Chondrocyte (in vitro differentiated cells): Measurements from ENCODE around the gene ADRA2B. TPM values are rescaled to one million over a fixed set of nuclear protein-coding genes. Genes with fewer than 3 reads are reported as not detected.
"Not testable (repeated sequence)": the region's sequence is repeated elsewhere in the genome, so short reads cannot be mapped to it uniquely, and the experiment has no call there.

Source experiments
- DNase-seq: peaks from one replicate; pipeline ENCODE4 v3.0.0; 2021; ENCODE audit warnings: mixed read lengths, low spot score
- H3K27ac Mint-ChIP-seq: one replicate; pipeline ENCODE4 v1.8.0; 2021; ENCODE audit warnings: mild to moderate bottlenecking, moderate library complexity, mixed read lengths; ENCODE audit not compliant: unreplicated experiment
- H3K27me3 Mint-ChIP-seq: 2 replicates; pipeline ENCODE4 v1.8.0; 2021; ENCODE audit warnings: low read depth, mixed read lengths
- H3K36me3 Mint-ChIP-seq: 2 replicates; pipeline ENCODE4 v1.8.0; 2021; ENCODE audit warnings: low read depth, mixed read lengths
- H3K4me1 Mint-ChIP-seq: 2 replicates; pipeline ENCODE4 v1.8.0; 2021; ENCODE audit warnings: low read depth, mild to moderate bottlenecking, mixed read lengths
- H3K4me3 Mint-ChIP-seq: one replicate; pipeline ENCODE4 v1.8.0; 2021; ENCODE audit warnings: mild to moderate bottlenecking, moderate library complexity, mixed read lengths; ENCODE audit not compliant: unreplicated experiment
- H3K9me3 Mint-ChIP-seq: 2 replicates; pipeline ENCODE4 v1.8.0; 2021; ENCODE audit warnings: low read depth, mixed read lengths
- CTCF ChIP-seq: fragments of 200-600 bp; sonication (generic); IDR thresholded peaks from 2 replicates; pipeline ENCODE4 v1.5.0; 2021; ENCODE audit warnings: antibody characterized with exemption, mild to moderate bottlenecking, moderate library complexity
- total RNA-seq: library from RNA; stranded (reverse); gene quantifications from 3 replicates; pipeline ENCODE4 v1.2.1, GENCODE V29; 2021

The ADRA2B gene
- total RNA-seq, 1 donor from 2014 or later: 0.07 TPM

DNA sequence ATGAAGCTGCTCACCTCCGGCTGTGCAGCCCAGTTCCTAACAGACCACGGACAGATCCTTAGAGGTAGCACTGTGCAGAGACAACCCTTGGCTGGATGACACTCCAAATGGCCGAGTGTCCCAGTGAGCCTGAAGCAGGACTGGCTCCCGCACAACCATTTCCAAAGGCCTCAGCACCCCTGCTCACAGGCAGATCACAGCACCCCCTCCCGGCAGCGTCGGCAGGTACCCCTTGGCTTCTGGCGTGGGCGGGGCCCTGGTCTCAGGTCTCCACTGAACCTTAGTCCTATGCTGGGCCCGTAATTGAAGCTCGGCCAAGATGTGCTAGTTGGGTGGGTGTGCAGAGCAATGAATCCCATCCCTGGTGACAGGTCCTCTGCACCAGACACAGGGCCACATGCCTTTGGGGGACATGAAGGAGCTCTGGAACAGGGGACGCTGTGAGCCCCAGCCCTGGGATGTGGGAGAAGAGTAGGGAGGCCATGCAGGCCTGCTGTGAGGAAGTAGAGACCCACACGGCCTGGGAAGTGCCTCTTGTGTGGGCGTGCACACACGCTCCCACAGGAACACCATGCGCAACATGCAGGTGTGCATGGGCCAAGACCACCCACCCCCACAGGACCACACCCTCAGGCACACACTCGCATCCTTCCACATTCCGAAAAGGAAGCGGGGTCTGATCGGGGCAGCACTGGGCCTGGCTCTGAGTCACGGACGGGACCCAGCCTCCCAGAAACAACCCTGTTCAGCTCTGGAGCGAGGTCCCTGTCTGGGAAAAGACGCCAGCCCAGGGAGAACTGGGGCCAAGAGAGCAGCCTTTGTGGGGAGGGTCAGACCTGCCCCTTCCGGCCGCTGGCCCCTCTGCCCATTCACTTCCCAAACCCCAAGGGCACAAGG lies 26.1 kb upstream of the ADRA2B start:
- H3K36me3 Mint-ChIP-seq: no peaks in the 10 kb centered on the region
- H3K4me1 Mint-ChIP-seq: peaks cover 7% of the 10 kb centered on the region
- no peak for TF ChIP-seq CTCF
- no peaks in the 10 kb centered on the region for H3K9me3 Mint-ChIP-seq
- peak; percentile 85 for DNase-seq
- H3K4me3 Mint-ChIP-seq: no peak overlapping the region
- H3K27ac Mint-ChIP-seq: no peak overlapping the region
- peaks cover 4% of the 10 kb centered on the region for H3K27me3 Mint-ChIP-seq

- H3K4me1 Mint-ChIP-seq, H3K36me3 Mint-ChIP-seq, H3K4me3 Mint-ChIP-seq, H3K27ac Mint-ChIP-seq, H3K9me3 Mint-ChIP-seq, DNase-seq, H3K27me3 Mint-ChIP-seq: not testable (repeated sequence)
Observed at GRCh38 chr2:96141624-96141967, 25.2 kb upstream of the ADRA2B start.

DNA sequence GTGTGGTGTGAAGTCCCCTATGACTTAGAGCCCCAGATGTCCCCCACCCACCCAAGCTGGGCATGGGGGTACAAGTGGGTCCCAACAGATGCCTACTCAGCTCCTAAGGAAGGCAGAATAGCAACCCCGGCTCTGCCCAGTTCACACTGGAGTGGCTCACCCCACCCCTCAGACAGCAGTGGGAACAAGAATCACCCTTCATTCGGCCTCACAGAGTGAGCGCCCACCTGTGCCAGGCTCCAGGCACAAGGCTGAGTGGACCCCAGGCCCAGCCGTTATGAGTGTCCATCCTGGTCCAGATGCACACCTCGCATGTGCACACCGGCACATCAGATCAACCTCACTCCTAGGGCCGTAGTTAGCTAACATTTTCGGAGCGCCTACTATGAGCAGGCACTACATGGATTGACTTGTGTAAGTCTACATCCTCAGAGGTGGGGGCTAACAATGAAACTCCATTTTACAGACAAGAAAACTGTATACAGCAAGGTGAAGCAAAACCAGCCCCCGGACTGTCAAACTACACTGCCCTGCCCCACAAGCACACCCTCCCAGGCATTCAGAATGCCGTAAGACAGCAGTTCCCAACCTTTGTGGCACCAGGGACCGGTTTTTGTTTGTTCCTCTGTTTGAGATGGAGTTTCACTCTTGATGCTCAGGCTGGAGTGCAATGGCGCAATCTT lies 24.7 kb upstream of the ADRA2B start:
- Mint-ChIP-seq H3K27ac (no peak overlapping the region), H3K4me3 (no peak overlapping the region), H3K4me1 (peaks cover 7% of the 10 kb centered on the region), H3K27me3 (peaks cover 10% of the 10 kb centered on the region), H3K36me3 (no peaks in the 10 kb centered on the region), H3K9me3 (no peaks in the 10 kb centered on the region)
- peak; percentile 41 for DNase-seq
- no peak for TF ChIP-seq CTCF

- Mint-ChIP-seq H3K4me3 (no peak overlapping the region), H3K27me3 (peaks cover 22% of the 10 kb centered on the region), H3K36me3 (no peaks in the 10 kb centered on the region), H3K4me1 (peaks cover 2% of the 10 kb centered on the region), H3K27ac (no peak overlapping the region), H3K9me3 (no peaks in the 10 kb centered on the region)
- peak; percentile 35 for DNase-seq
- TF ChIP-seq CTCF: no peak
Observed at GRCh38 chr2:96139181-96139758, 22.9 kb upstream of the ADRA2B start.

GRCh38 chr2:96138179-96139145 lies 22.1 kb upstream of the ADRA2B start, which contains the start of gene ASTL:
Gene ASTL, minus strand, starts transcription at chr2:96138502. Its CDS starts 66 bp downstream, at chr2:96138436.
- Mint-ChIP-seq H3K27me3 (peaks cover 28% of the 10 kb centered on the region), H3K36me3 (no peaks in the 10 kb centered on the region), H3K27ac (no peak within 1 kb of the TSS), H3K9me3 (no peaks in the 10 kb centered on the region), H3K4me1 (no peaks in the 10 kb centered on the region), H3K4me3 (no peak within 1 kb of the TSS)
- peak; percentile 80 for DNase-seq
- peak; percentile 77 for TF ChIP-seq CTCF
